NB4 (cell line): ENCODE measurements around the gene FRMPD1.
"Not testable (repeated sequence)": the region's sequence is repeated elsewhere in the genome, so short reads cannot be mapped to it uniquely, and the experiment has no call there.

ENCODE experiments used
- DNase-seq: peaks from one replicate; pipeline ENCODE4 v3.0.0; 2010; ENCODE audit warnings: low read depth
- H3K4me3 ChIP-seq: one replicate; pipeline ENCODE4 v1.5.1; 2011; ENCODE audit warnings: mild to moderate bottlenecking, low read depth, low read length, moderate library complexity
- CTCF ChIP-seq: IDR thresholded peaks from one replicate; pipeline ENCODE4 v1.5.1; 2012; ENCODE audit warnings: low read depth, low read length
- MAX ChIP-seq: IDR thresholded peaks from 2 replicates; pipeline ENCODE4 v1.6.1; 2011; ENCODE audit warnings: low read depth, low read length
- MYC ChIP-seq: IDR thresholded peaks from 2 replicates; pipeline ENCODE4 v1.6.1; 2011; ENCODE audit warnings: low read depth, low read length
- POLR2A ChIP-seq: IDR thresholded peaks from 2 replicates; pipeline ENCODE4 v1.6.1; 2011; ENCODE audit warnings: mild to moderate bottlenecking; ENCODE audit not compliant: insufficient read length; ENCODE audit errors: extremely low read depth

The FRMPD1 gene

GRCh38 chr9:37751186-37751585 lies 100.4 kb downstream of the FRMPD1 start:
- no peak overlapping the region for H3K4me3 ChIP-seq
- no peak for DNase-seq
- TF ChIP-seq MAX (no peak), MYC (no peak), POLR2A (no peak), CTCF (no peak)

- not testable (repeated sequence) for H3K4me3 ChIP-seq
These were observed 101.0 kb downstream of the FRMPD1 start for GRCh38 chr9:37751704-37752103.

GRCh38 chr9:37752112-37752511 lies 101.4 kb downstream of the FRMPD1 start:
- not testable (repeated sequence) for H3K4me3 ChIP-seq, DNase-seq

More at GRCh38 chr9:37751704-37752103, 101.0 kb downstream of the FRMPD1 start:
- not testable (repeated sequence) for DNase-seq

- no peak for DNase-seq
- H3K4me3 ChIP-seq = peak overlapping the region; percentile 87
These were observed 102.1 kb downstream of the FRMPD1 start for GRCh38 chr9:37752642-37753488.

GRCh38 chr9:37753489-37754190 lies 102.9 kb downstream of the FRMPD1 start, which contains the start of gene TRMT10B:
Gene TRMT10B, plus strand, starts transcription at chr9:37753805. Its CDS starts 8,127 bp downstream, at chr9:37761932.
- H3K4me3 ChIP-seq = peak within 1 kb of the TSS; percentile 87
- DNase-seq = peak; percentile 79
- TF ChIP-seq CTCF (no peak), MYC (peak; percentile 70), MAX (peak; percentile 46)

More at GRCh38 chr9:37752642-37753488, 102.1 kb downstream of the FRMPD1 start:
- no peak for TF ChIP-seq MAX
- no peak for TF ChIP-seq CTCF
- no peak for TF ChIP-seq MYC
- TF ChIP-seq POLR2A = no peak

GRCh38 chr9:37758747-37759146 lies 108.0 kb downstream of the FRMPD1 start:
- no peak overlapping the region for H3K4me3 ChIP-seq
- TF ChIP-seq MYC (no peak), CTCF (no peak), POLR2A (no peak), MAX (no peak)
- DNase-seq = no peak
